Type B pancreatic cell (in vitro differentiated cells): ENCODE results near the gene ITPR3. TPM values are rescaled to one million over a fixed set of nuclear protein-coding genes. Genes with fewer than 3 reads are reported as not detected.

Experiments used
- DNase-seq: peaks from one replicate; pipeline ENCODE4 v3.0.0; 2021; ENCODE audit warnings: mixed read lengths; ENCODE audit not compliant: unreplicated experiment; ENCODE audit errors: extremely low spot score
- H3K27ac Mint-ChIP-seq: 2 replicates; pipeline ENCODE4 v1.8.0; 2021; ENCODE audit warnings: mild to moderate bottlenecking, mixed read lengths
- H3K27me3 Mint-ChIP-seq: 2 replicates; pipeline ENCODE4 v1.8.0; 2021; ENCODE audit warnings: mixed read lengths
- H3K36me3 Mint-ChIP-seq: 2 replicates; pipeline ENCODE4 v1.8.0; 2021; ENCODE audit warnings: mixed read lengths
- H3K4me1 Mint-ChIP-seq: one replicate; pipeline ENCODE4 v1.8.0; 2021; ENCODE audit warnings: mixed read lengths; ENCODE audit not compliant: unreplicated experiment
- H3K4me3 Mint-ChIP-seq: 2 replicates; pipeline ENCODE4 v1.8.0; 2021; ENCODE audit warnings: mild to moderate bottlenecking, mixed read lengths
- H3K9me3 Mint-ChIP-seq: 2 replicates; pipeline ENCODE4 v1.8.0; 2021; ENCODE audit warnings: mixed read lengths
- total RNA-seq: library from RNA; stranded (reverse); gene quantifications from 2 replicates; pipeline ENCODE4 v1.2.1, GENCODE V29; 2021; ENCODE audit warnings: low replicate concordance
- TF ChIP-seq, protein P1 (sequence below): fragments of 200-600 bp; sonication (generic); conservative IDR thresholded peaks from 2 replicates; pipeline ENCODE4 v1.5.0; 2021; ENCODE audit warnings: antibody characterized with exemption, mild to moderate bottlenecking

ITPR3 gene
- total RNA-seq, 1 donor from 2014 or later: 24.6 TPM

DNA sequence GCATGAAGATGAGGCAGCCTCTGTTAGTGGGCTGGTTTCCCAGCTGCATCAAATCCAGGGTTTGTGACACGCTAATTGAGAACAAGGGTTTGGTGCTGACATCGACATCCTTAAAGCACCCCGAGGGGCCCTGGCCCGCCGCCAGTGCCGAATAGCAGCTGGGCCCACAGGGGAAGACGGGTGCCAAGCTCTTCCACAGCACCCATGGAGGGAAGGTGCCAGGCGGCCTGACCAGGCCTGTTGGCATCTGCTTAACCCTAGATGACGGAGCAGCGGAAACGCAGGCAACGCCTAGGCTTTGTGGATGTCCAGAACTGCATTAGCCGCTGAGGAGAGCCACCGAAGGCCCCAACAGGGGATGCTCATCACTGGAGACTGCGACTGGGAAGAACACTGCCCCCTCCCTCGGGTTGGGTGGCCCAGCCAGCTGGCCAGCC is 74.3 kb downstream of the ITPR3 start:
- TF ChIP-seq, protein P1, sequence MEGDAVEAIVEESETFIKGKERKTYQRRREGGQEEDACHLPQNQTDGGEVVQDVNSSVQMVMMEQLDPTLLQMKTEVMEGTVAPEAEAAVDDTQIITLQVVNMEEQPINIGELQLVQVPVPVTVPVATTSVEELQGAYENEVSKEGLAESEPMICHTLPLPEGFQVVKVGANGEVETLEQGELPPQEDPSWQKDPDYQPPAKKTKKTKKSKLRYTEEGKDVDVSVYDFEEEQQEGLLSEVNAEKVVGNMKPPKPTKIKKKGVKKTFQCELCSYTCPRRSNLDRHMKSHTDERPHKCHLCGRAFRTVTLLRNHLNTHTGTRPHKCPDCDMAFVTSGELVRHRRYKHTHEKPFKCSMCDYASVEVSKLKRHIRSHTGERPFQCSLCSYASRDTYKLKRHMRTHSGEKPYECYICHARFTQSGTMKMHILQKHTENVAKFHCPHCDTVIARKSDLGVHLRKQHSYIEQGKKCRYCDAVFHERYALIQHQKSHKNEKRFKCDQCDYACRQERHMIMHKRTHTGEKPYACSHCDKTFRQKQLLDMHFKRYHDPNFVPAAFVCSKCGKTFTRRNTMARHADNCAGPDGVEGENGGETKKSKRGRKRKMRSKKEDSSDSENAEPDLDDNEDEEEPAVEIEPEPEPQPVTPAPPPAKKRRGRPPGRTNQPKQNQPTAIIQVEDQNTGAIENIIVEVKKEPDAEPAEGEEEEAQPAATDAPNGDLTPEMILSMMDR: no peak
- DNase-seq: no peak
- Mint-ChIP-seq H3K27ac (no peak overlapping the region), H3K4me3 (no peak overlapping the region), H3K36me3 (peaks cover 4% of the 10 kb centered on the region), H3K27me3 (no peaks in the 10 kb centered on the region), H3K4me1 (peaks cover 34% of the 10 kb centered on the region), H3K9me3 (no peaks in the 10 kb centered on the region)

DNA sequence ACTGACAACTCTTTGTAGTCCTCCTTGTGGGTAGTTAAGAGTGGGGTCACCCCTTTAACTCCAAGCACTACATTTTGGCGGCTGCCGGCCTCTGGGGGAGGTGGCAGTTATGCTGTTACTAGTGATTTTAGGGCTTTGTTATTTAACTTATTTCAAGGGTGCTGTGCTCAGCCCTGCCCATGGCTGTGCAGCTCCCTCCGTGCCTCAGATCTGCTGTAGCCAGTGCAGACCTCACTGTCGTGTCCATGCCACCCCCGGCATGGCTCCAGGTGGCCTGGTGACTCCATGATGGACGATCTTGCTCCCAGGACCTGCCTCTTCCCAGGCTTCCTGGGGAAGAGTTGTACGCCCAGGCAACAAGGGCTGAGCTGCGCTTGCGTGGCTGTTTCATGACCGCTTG is 75.0 kb downstream of the ITPR3 start:
- DNase-seq: no peak
- H3K4me3 Mint-ChIP-seq: no peak overlapping the region
- no peak overlapping the region for H3K27ac Mint-ChIP-seq
- H3K9me3 Mint-ChIP-seq: no peaks in the 10 kb centered on the region
- peaks cover 4% of the 10 kb centered on the region for H3K36me3 Mint-ChIP-seq
- no peaks in the 10 kb centered on the region for H3K27me3 Mint-ChIP-seq
- TF ChIP-seq, protein P1: no peak
- peaks cover 35% of the 10 kb centered on the region for H3K4me1 Mint-ChIP-seq

DNA sequence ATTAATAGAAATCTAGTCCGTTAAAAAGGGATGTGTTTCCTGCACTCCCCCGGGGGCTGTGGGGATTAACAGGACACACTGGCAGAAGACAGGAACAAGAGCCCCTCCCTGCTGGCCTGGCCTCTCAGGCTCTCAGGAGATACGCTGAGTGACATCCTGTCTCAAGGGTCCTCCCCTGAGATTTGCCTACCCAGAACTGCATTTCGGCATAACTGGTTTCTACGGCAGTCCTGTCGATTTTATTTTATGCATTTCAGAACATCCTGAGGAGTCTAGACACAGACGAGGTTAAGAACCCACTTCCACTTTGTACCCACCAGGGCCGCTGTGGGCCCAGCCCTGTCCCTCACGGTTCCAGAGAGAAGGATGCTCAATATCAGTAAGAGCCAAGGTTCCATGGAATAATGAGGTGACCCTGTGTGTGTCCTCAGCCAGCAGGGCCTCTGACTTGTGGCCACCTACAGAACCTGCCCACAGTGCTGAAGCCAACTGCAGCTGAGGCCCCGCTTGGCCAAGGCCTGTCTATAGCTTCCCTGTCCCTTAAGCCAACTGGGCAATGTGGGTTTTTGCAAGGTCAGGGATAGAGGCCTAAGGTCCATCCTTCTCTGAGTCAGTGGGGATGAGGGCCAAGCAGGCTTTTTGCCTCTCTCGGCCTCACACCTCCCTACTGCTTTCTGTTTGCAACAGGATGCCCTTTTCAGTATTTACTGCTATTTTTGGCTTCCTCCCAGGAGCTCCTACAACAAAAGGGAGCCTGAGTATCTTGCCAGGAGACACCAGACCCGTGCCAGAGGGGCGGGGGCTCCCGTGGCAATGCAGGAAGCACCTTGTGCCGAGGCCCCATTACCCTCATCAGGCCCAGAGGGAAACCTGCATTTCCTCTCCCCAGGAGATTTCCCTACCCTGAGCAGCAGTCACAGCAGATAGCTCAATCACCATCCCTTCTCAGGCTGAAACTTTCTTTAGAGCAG is 75.7 kb downstream of the ITPR3 start:
- Mint-ChIP-seq H3K9me3 (no peaks in the 10 kb centered on the region), H3K27ac (no peak overlapping the region), H3K27me3 (no peaks in the 10 kb centered on the region), H3K36me3 (peaks cover 4% of the 10 kb centered on the region), H3K4me3 (no peak overlapping the region), H3K4me1 (peaks cover 33% of the 10 kb centered on the region)
- TF ChIP-seq, protein P1: no peak
- no peak for DNase-seq

DNA sequence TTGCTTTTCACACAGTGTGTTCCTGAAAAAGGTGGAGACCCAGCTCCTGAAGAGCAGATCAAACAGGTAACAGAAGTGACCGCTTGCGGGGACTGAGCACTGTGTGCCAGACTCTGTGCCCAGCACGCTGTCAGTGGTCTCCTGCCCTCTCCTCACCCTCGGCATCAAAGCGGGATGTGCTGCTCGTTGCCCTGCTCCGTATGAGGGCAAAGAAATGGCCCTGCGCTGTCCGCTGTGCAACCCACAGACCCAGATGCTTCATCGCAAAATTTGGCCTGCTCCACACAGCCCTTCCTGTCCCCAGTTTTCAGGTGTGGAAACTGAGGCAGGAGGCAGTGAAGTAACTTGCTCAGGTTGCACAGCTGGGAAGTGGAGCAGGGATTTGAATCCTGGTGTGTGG is 76.7 kb downstream of the ITPR3 start:
- DNase-seq: no peak
- Mint-ChIP-seq H3K27me3 (no peaks in the 10 kb centered on the region), H3K27ac (no peak overlapping the region), H3K9me3 (no peaks in the 10 kb centered on the region), H3K36me3 (no peaks in the 10 kb centered on the region), H3K4me3 (no peak overlapping the region), H3K4me1 (peaks cover 33% of the 10 kb centered on the region)
- TF ChIP-seq, protein P1: no peak

DNA sequence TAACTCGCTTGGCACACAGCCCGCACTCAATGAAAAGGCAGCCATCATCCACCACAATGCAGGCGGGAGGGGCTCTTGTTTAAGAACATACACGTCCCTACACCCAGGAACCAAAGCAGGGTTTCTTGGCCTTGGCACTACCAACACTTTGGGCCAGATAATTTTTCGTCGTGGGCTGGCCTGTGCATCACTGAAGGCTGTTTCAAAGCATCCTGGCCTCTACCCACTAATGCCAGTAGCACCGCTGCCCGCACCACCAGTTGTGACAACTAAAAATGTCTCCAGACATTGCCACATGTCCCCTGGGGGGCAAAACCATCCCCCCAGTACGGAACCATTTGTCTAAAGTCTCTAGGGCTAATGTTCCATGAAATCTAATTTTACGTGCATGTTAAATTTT is 77.4 kb downstream of the ITPR3 start:
- H3K36me3 Mint-ChIP-seq: peaks cover under 1% of the 10 kb centered on the region
- H3K27ac Mint-ChIP-seq: no peak overlapping the region
- H3K9me3 Mint-ChIP-seq: no peaks in the 10 kb centered on the region
- peaks cover 34% of the 10 kb centered on the region for H3K4me1 Mint-ChIP-seq
- H3K4me3 Mint-ChIP-seq: no peak overlapping the region
- no peak for DNase-seq
- TF ChIP-seq, protein P1: no peak
- H3K27me3 Mint-ChIP-seq: no peaks in the 10 kb centered on the region
